Thoracic aorta (tissue), 2 donors: ENCODE results near the gene ZNF155. TPM values are rescaled to one million over a fixed set of nuclear protein-coding genes. Genes with fewer than 3 reads are reported as not detected.

Experiments used
- ATAC-seq: fragments of 150-250 bp; one replicate; pipeline ENCODE4 v1.8.0; 2017; ENCODE audit warnings: low read depth; ENCODE audit not compliant: insufficient number of reproducible peaks, low FRiP score
- DNase-seq: peaks from one replicate; pipeline ENCODE4 v3.0.0-alpha.2; 2020; ENCODE audit warnings: low spot score
- H3K27ac ChIP-seq, 2 donors: fragments of 200-600 bp; sonication (generic); 1 replicate in 1 of 2; 2 replicates in 1 of 2; pipeline ENCODE4 v1.5.1; 2016; ENCODE audit warnings: mild to moderate bottlenecking in 2 of 2, moderate library complexity in 2 of 2
- H3K27me3 ChIP-seq: fragments of 200-600 bp; sonication (generic); replicated peaks from 2 replicates; pipeline ENCODE4 v1.6.0; 2016; ENCODE audit warnings: mild to moderate bottlenecking; ENCODE audit not compliant: insufficient read depth
- H3K36me3 ChIP-seq: fragments of 200-600 bp; sonication (generic); one replicate; pipeline ENCODE4 v1.5.1; 2016
- H3K4me1 ChIP-seq, 2 donors: fragments of 200-600 bp; sonication (generic); 1 replicate in 1 of 2; 2 replicates in 1 of 2; pipeline versions ENCODE4 v1.5.1 to v1.6.0; 2016; ENCODE audit warnings: low read depth in 2 of 2, mild to moderate bottlenecking in 1 of 2; ENCODE audit not compliant: control insufficient read depth in 1 of 2
- H3K4me3 ChIP-seq: fragments of 200-600 bp; sonication (generic); 2 replicates; pipeline ENCODE4 v1.5.1; 2016; ENCODE audit warnings: mild to moderate bottlenecking
- H3K9me3 ChIP-seq: fragments of 200-600 bp; sonication (generic); 2 replicates; pipeline ENCODE4 v1.5.1; 2016
- CTCF ChIP-seq: fragments of 200-600 bp; sonication (generic); IDR thresholded peaks from one replicate; pipeline ENCODE4 v1.5.1; 2019; ENCODE audit warnings: antibody characterized with exemption
- total RNA-seq, 2 donors: library from RNA; depleted of rRNA; stranded (reverse); fragments of >200 nt; gene quantifications; one replicate each; pipeline versions ENCODE4 v1.1.0 to v1.2.3, GENCODE V29; 2016

Gene ZNF155
- total RNA-seq, 2 donors from 2014 or later: 2.0 to 15.2 TPM

GRCh38 chr19:43984687-43985000, 656 bp downstream of the ZNF155 start:
- Histone ChIP-seq H3K27ac (no peak overlapping the region), H3K4me1 (peaks cover 0 to 5% of the 10 kb centered on the region in 2 donors), H3K36me3 (peaks cover 14% of the 10 kb centered on the region), H3K27me3 (no peaks in the 10 kb centered on the region), H3K4me3 (peak overlapping the region; percentile 87), H3K9me3 (peaks cover 11% of the 10 kb centered on the region)
- TF ChIP-seq CTCF: no peak
- ATAC-seq (no peak), DNase-seq (no peak)

GRCh38 chr19:43997631-43998290, 13.8 kb downstream of the ZNF155 start:
- Histone ChIP-seq H3K36me3 (peaks cover 36% of the 10 kb centered on the region), H3K27me3 (no peaks in the 10 kb centered on the region), H3K4me3 (no peak overlapping the region), H3K4me1 (peaks cover 3 to 7% of the 10 kb centered on the region in 2 donors), H3K9me3 (peaks cover 8% of the 10 kb centered on the region), H3K27ac (no peak overlapping the region)
- no peak for DNase-seq
- TF ChIP-seq CTCF: no peak
- ATAC-seq: no peak

GRCh38 chr19:44002212-44002565, 18.2 kb downstream of the ZNF155 start:
- Histone ChIP-seq H3K27ac (peak overlapping the region; percentile 65 to 75), H3K27me3 (no peaks in the 10 kb centered on the region), H3K9me3 (peaks cover 5% of the 10 kb centered on the region), H3K4me3 (peak overlapping the region; percentile 84), H3K36me3 (peaks cover 7% of the 10 kb centered on the region), H3K4me1 (peaks cover 6 to 14% of the 10 kb centered on the region in 2 donors)
- TF ChIP-seq CTCF: no peak
- ATAC-seq (no peak), DNase-seq (no peak)

- peak; percentile 95 for ATAC-seq
- Histone ChIP-seq H3K27ac (peak within 1 kb of the TSS; percentile 65 to 75), H3K9me3 (no peaks in the 10 kb centered on the region), H3K4me1 (peaks cover 6 to 14% of the 10 kb centered on the region in 2 donors), H3K4me3 (peak within 1 kb of the TSS; percentile 84), H3K36me3 (peaks cover 13% of the 10 kb centered on the region), H3K27me3 (no peaks in the 10 kb centered on the region)
- no peak for TF ChIP-seq CTCF
- DNase-seq: peak; percentile 77
Measured at GRCh38 chr19:44002566-44003460, 18.8 kb downstream of the ZNF155 start, which contains the start of gene ZNF230. ZNF230 (plus strand) TSS chr19:44002957; CDS start chr19:44007079, 4,122 bp downstream.

GRCh38 chr19:44003461-44004009, 19.5 kb downstream of the ZNF155 start:
- Histone ChIP-seq H3K9me3 (peaks cover 6% of the 10 kb centered on the region), H3K4me1 (peaks cover 6 to 14% of the 10 kb centered on the region in 2 donors), H3K4me3 (peak overlapping the region; percentile 84), H3K27ac (peak overlapping the region in 1 of 2 donors; percentile 40), H3K36me3 (peaks cover 19% of the 10 kb centered on the region), H3K27me3 (no peaks in the 10 kb centered on the region)
- DNase-seq (no peak), ATAC-seq (no peak)
- TF ChIP-seq CTCF: no peak
